ENCODE measurements around the gene PSRC1. TPM values are rescaled to one million over a fixed set of nuclear protein-coding genes. Genes with fewer than 3 reads are reported as not detected.

PSRC1 gene
- total and polyA plus RNA-seq, 2 of the 8 experiments (the other 6 are each of a cell fraction or from before 2014, with no cell fraction given), result 56.1 to 67.3 TPM

DNA sequence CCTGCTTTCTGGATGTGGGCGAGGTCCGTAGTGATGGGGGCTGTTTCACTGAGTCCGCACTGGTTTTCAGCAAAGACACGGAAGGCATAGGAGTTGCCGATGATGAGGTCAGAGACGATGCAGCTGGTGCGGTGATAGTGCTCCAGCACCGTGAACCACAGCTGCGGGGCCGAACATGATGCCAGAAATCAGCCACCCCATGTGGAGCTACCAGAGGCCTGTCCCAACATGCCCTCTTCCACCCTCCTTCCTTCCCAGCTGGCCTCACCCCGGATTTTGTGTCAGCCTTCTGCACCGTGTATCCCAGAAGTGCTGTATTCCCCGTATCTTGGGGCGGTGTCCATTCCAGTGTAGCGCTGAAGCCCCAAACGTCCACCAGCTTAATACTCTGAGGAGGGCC is 13.8 kb upstream of the PSRC1 start:
- CTCF ChIA-PET (ENCODE audit: partially characterized antibody), result interaction anchor here (0.7 to 4.6 kb wide), 12 partner anchors 10 to 236 kb away, joined by 3 to 34 read pairs (median 4); partner anchors contain the start of genes MYBPHL and SORT1

More for the DNA sequence above, 13.8 kb upstream of the PSRC1 start:
- Histone ChIP-seq H2BK15ac (ENCODE audit: low read length) (no peak overlapping the region), H2BK120ac (replicated peaks; ENCODE audit: low read depth, low read length) (peak overlapping the region; percentile 33), H2BK12ac (ENCODE audit: low read depth, low read length) (0 out of 2 replicates have a peak overlapping the region, but pooled peaks have one; percentile 17), H2BK5ac (ENCODE audit: low read depth, low read length) (peak overlapping the region; percentile 90), H3K9ac (replicated peaks in 1 of 4; ENCODE audit: extremely low read depth in 1 of 4, low read depth in 3 of 4, low read length in 3 of 4) (no peak overlapping the region), H3K9me3 (ENCODE audit: insufficient read depth in 2 of 2, low read depth in 1 of 2, low read length in 1 of 2) (no peaks in the 10 kb centered on the region), H3K4ac (replicated peaks; ENCODE audit: insufficient read length, low read depth, low read length) (peak overlapping the region; percentile 37), H3K18ac (ENCODE audit: extremely low read depth, low read length) (no peak overlapping the region; the same call in 1 of the 2 replicates), H3K27me3 (replicated peaks in 1 of 4; ENCODE audit: control insufficient read depth in 3 of 4, extremely low read depth in 1 of 4, insufficient read depth in 3 of 4, low read length in 3 of 4) (no peaks in the 10 kb centered on the region; a peak in 1 of 7 replicates), H3K79me1 (ENCODE audit: low read depth, low read length) (no peaks in the 10 kb centered on the region), H3K23me2 (ENCODE audit: low read depth, low read length) (peaks cover under 1% of the 10 kb centered on the region; the same call in 1 of the 2 replicates), H3K79me2 (ENCODE audit: control insufficient read depth in 1 of 2, insufficient read depth in 2 of 2, low read length in 2 of 2) (no peaks in the 10 kb centered on the region), H4K20me1 (replicated peaks in 1 of 2; ENCODE audit: control insufficient read depth in 1 of 2, insufficient read depth in 2 of 2, low read length in 2 of 2) (no peaks in the 10 kb centered on the region), H3K4me3 (ENCODE audit: extremely low read depth in 1 of 4, insufficient read depth in 2 of 4, low read depth in 3 of 4, low read length in 4 of 4) (no peak overlapping the region), H3K14ac (ENCODE audit: insufficient read length) (no peak overlapping the region), H2AFZ (ENCODE audit: low read length) (peak overlapping the region; percentile 75), H2BK20ac (ENCODE audit: low read length) (0 out of 2 replicates have a peak overlapping the region, but pooled peaks have one; percentile 32), H3K27ac (ENCODE audit: low read depth, low read length) (no peak overlapping the region), H3K36me3 (ENCODE audit: control insufficient read depth in 2 of 4, insufficient read depth in 4 of 4, low read length in 3 of 4) (no peaks in the 10 kb centered on the region), H3K4me1 (replicated peaks in 1 of 4; ENCODE audit: control insufficient read depth in 3 of 4, insufficient read depth in 4 of 4, low read length in 3 of 4) (peaks cover 0 to 4% (median 0%) of the 10 kb centered on the region in 4 experiments; a peak in 1 of 7 replicates), H3K56ac (replicated peaks; ENCODE audit: insufficient read length, low read depth, low read length) (no peak overlapping the region), H4K91ac (replicated peaks; ENCODE audit: insufficient read length, low read length) (peak overlapping the region; percentile 29), H3K23ac (ENCODE audit: insufficient read length) (no peak overlapping the region), H4K5ac (ENCODE audit: insufficient read length, low read depth, low read length) (no peak overlapping the region), H2AK5ac (ENCODE audit: low read depth, low read length) (peak overlapping the region; percentile 79; the same call in 1 of the 2 replicates), H4K8ac (ENCODE audit: extremely low read depth, insufficient read depth, low read length) (no peak overlapping the region; the same call in 1 of the 2 replicates), H3K4me2 (ENCODE audit: insufficient read depth in 1 of 2, low read depth in 2 of 2, low read length in 2 of 2) (no peak overlapping the region)
- POLR2A ChIA-PET (ENCODE audit: partially characterized antibody), result interaction anchor here (0.6 to 2.3 kb wide), 6 partner anchors 9 to 104 kb away, joined by 3 to 11 read pairs (median 4); partner anchors contain the start of genes MYBPHL and PSRC1
- no peak for DNase-seq (ENCODE audit: low read depth in 1 of 2, low spot score in 2 of 2)
- 96% methylated on average over 16 of the region's 16 CpGs; no CpG with 5 or more reads in 1 of the 2 experiments for WGBS, 2 experiments (ENCODE audit: extremely low coverage in 1 of 2, insufficient coverage in 1 of 2, insufficient read length in 1 of 2, insufficient replicate concordance in 2 of 2, low coverage in 1 of 2, low lambda C conversion rate in 2 of 2, missing lambda C conversion rate in 1 of 2)
- TF ChIP-seq TAF1 (IDR thresholded peaks at IDR 0.05; ENCODE audit: low read depth, low read length), result no peak
- TF ChIP-seq CHD2 (IDR thresholded peaks at IDR 0.05; ENCODE audit: low read length), result no peak
- no peak for TF ChIP-seq CTBP2 (IDR thresholded peaks at IDR 0.05; ENCODE audit: borderline replicate concordance, insufficient read depth, insufficient read length, low read length)
- no peak for TF ChIP-seq KDM4A (IDR thresholded peaks at IDR 0.05; ENCODE audit: low read depth, low read length, severe bottlenecking)
- no peak for TF ChIP-seq KDM1A (IDR thresholded peaks at IDR 0.05; ENCODE audit: borderline replicate concordance, low read length)
- FAIRE-seq, result no peak
